Measurements from ENCODE around the gene MCOLN2. TPM values are rescaled to one million over a fixed set of nuclear protein-coding genes. Genes with fewer than 3 reads are reported as not detected.

The MCOLN2 gene
- total RNA-seq, 1 experiment from 2014 or later = 1.3 TPM

DNA sequence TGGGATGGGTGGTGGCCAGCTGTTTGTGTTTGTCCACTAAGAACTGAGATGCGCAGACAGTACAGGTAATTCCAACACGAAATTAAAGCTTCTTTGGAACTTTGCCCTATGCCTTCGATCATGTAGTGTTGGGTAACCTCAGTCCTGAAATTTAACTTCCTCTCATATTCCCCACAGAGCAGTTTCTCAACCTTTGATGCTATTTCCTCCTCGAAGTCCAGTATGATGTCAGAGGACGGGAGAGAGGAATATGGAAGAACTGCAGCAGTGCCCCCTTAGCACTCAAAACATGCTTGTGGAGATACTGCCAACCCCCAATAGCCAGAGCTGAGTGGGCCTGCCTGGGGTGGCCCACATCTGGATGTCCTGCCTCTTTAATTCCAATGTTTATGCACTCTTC lies 107.5 kb downstream of the MCOLN2 start:
- Histone ChIP-seq H3K4ac (ENCODE audit: low read depth, low read length) (no peak overlapping the region), H4K20me1 (ENCODE audit: control insufficient read depth, insufficient read depth, insufficient read length) (no peaks in the 10 kb centered on the region), H3K4me1 (ENCODE audit: insufficient read depth, low read length) (no peaks in the 10 kb centered on the region), H3K79me2 (ENCODE audit: insufficient read depth, low read length) (no peaks in the 10 kb centered on the region), H3K23me2 (ENCODE audit: insufficient read length, low read depth, low read length, poor library complexity, severe bottlenecking) (peaks cover 6% of the 10 kb centered on the region), H4K8ac (replicated peaks; ENCODE audit: insufficient read length, low read depth, low read length) (no peak overlapping the region), H3K4me2 (ENCODE audit: insufficient read depth, insufficient read length, low read length) (no peak overlapping the region), H3K14ac (ENCODE audit: insufficient read depth, low read length) (no peak overlapping the region), H3K27ac (ENCODE audit: insufficient read length, low read depth, low read length) (no peak overlapping the region), H2BK20ac (ENCODE audit: low read depth, low read length, poor library complexity, severe bottlenecking) (no peak overlapping the region), H3K9ac (ENCODE audit: extremely low read depth, insufficient read length, low read length) (no peak overlapping the region), H2BK5ac (ENCODE audit: insufficient read length, low read length) (no peak overlapping the region), H3K79me1 (ENCODE audit: insufficient read depth, low read depth, low read length, poor library complexity, severe bottlenecking) (no peaks in the 10 kb centered on the region), H2AK5ac (ENCODE audit: insufficient read length, low read length) (no peak overlapping the region), H2AFZ (ENCODE audit: low read length) (no peak overlapping the region), H4K5ac (ENCODE audit: insufficient read length, low read depth, low read length) (no peak overlapping the region), H2BK120ac (ENCODE audit: low read depth, low read length, poor library complexity, severe bottlenecking) (no peak overlapping the region), H3K27me3 (ENCODE audit: insufficient read depth, low read length) (no peaks in the 10 kb centered on the region; the same call in 1 of the 2 replicates), H4K91ac (ENCODE audit: insufficient read length, low read depth, low read length) (no peak overlapping the region), H2BK15ac (ENCODE audit: low read depth, low read length) (no peak overlapping the region), H3K23ac (ENCODE audit: insufficient read length, low read depth, low read length) (no peak overlapping the region), H2BK12ac (ENCODE audit: insufficient read length, low read depth, low read length) (no peak overlapping the region), H3K56ac (ENCODE audit: insufficient read length, low read depth, low read length) (no peak overlapping the region), H3K9me3 (ENCODE audit: control insufficient read depth, low read depth, low read length) (no peaks in the 10 kb centered on the region), H3K18ac (ENCODE audit: insufficient read length, low read depth, low read length) (no peak overlapping the region), H3T11ph (ENCODE audit: low read length) (no peak overlapping the region)
- no peak overlapping the region for H3K4me3 Mint-ChIP-seq
- no peak for DNase-seq
- H3K4me1 Mint-ChIP-seq = peaks cover 18 to 23% of the 10 kb centered on the region in 2 experiments
- H3K27me3 Mint-ChIP-seq (ENCODE audit: low read depth) = peaks cover 48% of the 10 kb centered on the region
- TF ChIP-seq, protein P1, sequence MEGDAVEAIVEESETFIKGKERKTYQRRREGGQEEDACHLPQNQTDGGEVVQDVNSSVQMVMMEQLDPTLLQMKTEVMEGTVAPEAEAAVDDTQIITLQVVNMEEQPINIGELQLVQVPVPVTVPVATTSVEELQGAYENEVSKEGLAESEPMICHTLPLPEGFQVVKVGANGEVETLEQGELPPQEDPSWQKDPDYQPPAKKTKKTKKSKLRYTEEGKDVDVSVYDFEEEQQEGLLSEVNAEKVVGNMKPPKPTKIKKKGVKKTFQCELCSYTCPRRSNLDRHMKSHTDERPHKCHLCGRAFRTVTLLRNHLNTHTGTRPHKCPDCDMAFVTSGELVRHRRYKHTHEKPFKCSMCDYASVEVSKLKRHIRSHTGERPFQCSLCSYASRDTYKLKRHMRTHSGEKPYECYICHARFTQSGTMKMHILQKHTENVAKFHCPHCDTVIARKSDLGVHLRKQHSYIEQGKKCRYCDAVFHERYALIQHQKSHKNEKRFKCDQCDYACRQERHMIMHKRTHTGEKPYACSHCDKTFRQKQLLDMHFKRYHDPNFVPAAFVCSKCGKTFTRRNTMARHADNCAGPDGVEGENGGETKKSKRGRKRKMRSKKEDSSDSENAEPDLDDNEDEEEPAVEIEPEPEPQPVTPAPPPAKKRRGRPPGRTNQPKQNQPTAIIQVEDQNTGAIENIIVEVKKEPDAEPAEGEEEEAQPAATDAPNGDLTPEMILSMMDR (conservative IDR thresholded peaks at IDR 0.05) = no peak
- H3K36me3 Mint-ChIP-seq (ENCODE audit: insufficient read depth in 1 of 3, low read depth in 3 of 3) = peaks cover 0 to 26% (median 0%) of the 10 kb centered on the region in 3 experiments; a peak in 4 of 7 replicates
- no peaks in the 10 kb centered on the region for H3K9me3 Mint-ChIP-seq
- WGBS (ENCODE audit: extremely low coverage, insufficient read length, low lambda C conversion rate) = no CpG with 5 or more reads among the region's 5 CpGs
- H3K27ac Mint-ChIP-seq = peak overlapping the region in 1 of 3 experiments; percentile 16; a peak in 1 of 7 replicates

All from H9 (cell line).